Duodenal mucosa (tissue), 2 donors: ENCODE measurements around the gene MDN1.
"Not testable (repeated sequence)": the region's sequence is repeated elsewhere in the genome, so short reads cannot be mapped to it uniquely, and the experiment has no call there.

Experiments used
- H3K27ac ChIP-seq: one replicate; pipeline ENCODE4 v1.7.0; 2013; ENCODE audit warnings: low read depth, low read length
- H3K27me3 ChIP-seq, 2 donors: one replicate each; pipeline ENCODE4 v1.7.0; 2013; ENCODE audit warnings: low read length in 2 of 2, control low read depth in 1 of 2; ENCODE audit not compliant: insufficient read depth in 2 of 2, control insufficient read depth in 1 of 2
- H3K36me3 ChIP-seq, 2 donors: one replicate each; pipeline ENCODE4 v1.7.0; 2013; ENCODE audit warnings: low read length in 2 of 2, control low read depth in 1 of 2; ENCODE audit not compliant: insufficient read depth in 2 of 2, control insufficient read depth in 1 of 2
- H3K4me1 ChIP-seq, 2 donors: one replicate each; pipeline ENCODE4 v1.7.0; 2013; ENCODE audit warnings: low read length in 2 of 2, control low read depth in 1 of 2; ENCODE audit not compliant: insufficient read depth in 2 of 2, control insufficient read depth in 1 of 2
- H3K4me3 ChIP-seq, 2 donors: one replicate each; pipeline ENCODE4 v1.7.0; 2013; ENCODE audit warnings: low read length in 2 of 2, low read depth in 1 of 2
- H3K9ac ChIP-seq, 2 donors: one replicate each; pipeline ENCODE4 v1.7.0; 2013; ENCODE audit warnings: low read length in 2 of 2, low read depth in 1 of 2
- H3K9me3 ChIP-seq, 2 donors: one replicate each; pipeline ENCODE4 v1.7.0; 2013; ENCODE audit warnings: low read length in 2 of 2, control low read depth in 1 of 2; ENCODE audit not compliant: control insufficient read depth in 1 of 2

MDN1 gene

GRCh38 chr6:89819336-89820130 lies at the start of gene MDN1:
Gene MDN1, minus strand, starts transcription at chr6:89819794. Its CDS starts 187 bp downstream, at chr6:89819607.
- Histone ChIP-seq H3K9ac (peak within 1 kb of the TSS; percentile 67 to 91), H3K27me3 (no peaks in the 10 kb centered on the region), H3K4me3 (peak within 1 kb of the TSS; percentile 86 to 98), H3K27ac (peak within 1 kb of the TSS; percentile 84), H3K9me3 (no peaks in the 10 kb centered on the region), H3K36me3 (no peaks in the 10 kb centered on the region), H3K4me1 (peaks cover 14 to 29% of the 10 kb centered on the region in 2 donors)

- Histone ChIP-seq H3K27me3 (no peaks in the 10 kb centered on the region), H3K4me3 (no peak overlapping the region), H3K9me3 (no peaks in the 10 kb centered on the region), H3K9ac (no peak overlapping the region), H3K27ac (no peak overlapping the region), H3K4me1 (no peaks in the 10 kb centered on the region), H3K36me3 (peaks cover 21 to 47% of the 10 kb centered on the region in 2 donors)
Measured at GRCh38 chr6:89866024-89866678, 46.6 kb upstream of the MDN1 start.

- Histone ChIP-seq H3K4me1 (no peaks in the 10 kb centered on the region), H3K27ac (no peak overlapping the region), H3K9me3 (no peaks in the 10 kb centered on the region), H3K4me3 (no peak overlapping the region), H3K9ac (no peak overlapping the region), H3K36me3 (peaks cover 26 to 64% of the 10 kb centered on the region in 2 donors), H3K27me3 (no peaks in the 10 kb centered on the region)
Measured at GRCh38 chr6:89862698-89863097, 43.1 kb upstream of the MDN1 start.

DNA sequence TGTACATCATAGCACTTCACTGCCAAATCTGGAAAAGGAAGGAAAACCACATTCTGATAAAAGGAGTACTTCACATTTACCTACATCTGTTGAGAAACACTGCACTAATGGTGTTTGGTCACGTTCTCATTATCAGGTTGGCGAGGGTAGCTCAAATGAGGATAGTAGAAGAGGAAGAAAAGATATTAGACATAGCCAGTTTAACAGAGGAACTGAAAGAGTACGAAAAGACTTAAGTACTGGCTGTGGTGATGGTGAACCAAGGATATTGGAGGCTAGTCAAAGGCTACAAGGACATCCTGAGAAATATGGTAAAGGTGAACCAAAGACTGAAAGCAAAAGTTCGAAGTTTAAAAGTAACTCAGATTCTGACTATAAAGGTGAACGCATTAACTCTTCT lies 42.7 kb upstream of the MDN1 start:
- H3K27ac ChIP-seq, result no peak overlapping the region

DNA sequence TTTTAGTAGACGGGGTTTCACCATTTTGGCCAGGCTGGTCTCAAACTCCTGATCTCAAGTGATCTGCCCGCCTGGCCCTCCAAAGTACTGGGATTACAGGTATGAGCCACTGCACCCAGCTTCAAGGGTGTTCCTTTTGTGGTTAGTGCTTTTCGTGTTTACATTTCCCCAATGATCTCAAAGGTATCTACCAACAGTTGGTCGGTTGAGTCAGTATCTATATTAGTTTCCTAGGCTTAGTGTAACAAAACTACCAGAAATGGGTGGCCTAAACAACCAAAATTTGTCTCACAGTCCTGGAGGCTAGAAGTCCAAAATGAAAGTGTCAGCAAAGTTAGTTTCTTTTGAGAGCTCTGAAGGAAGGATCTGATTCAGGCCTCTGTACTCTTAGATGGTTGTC lies 40.1 kb upstream of the MDN1 start:
- Histone ChIP-seq H3K4me3 (no peak overlapping the region), H3K9ac (no peak overlapping the region), H3K9me3 (no peaks in the 10 kb centered on the region), H3K27ac (no peak overlapping the region), H3K27me3 (no peaks in the 10 kb centered on the region), H3K36me3 (peaks cover 15 to 55% of the 10 kb centered on the region in 2 donors), H3K4me1 (no peaks in the 10 kb centered on the region)

More for the DNA sequence above, 42.7 kb upstream of the MDN1 start:
- no peaks in the 10 kb centered on the region for H3K9me3 ChIP-seq
- no peak overlapping the region for H3K4me3 ChIP-seq
- no peaks in the 10 kb centered on the region for H3K4me1 ChIP-seq
- H3K27me3 ChIP-seq, result no peaks in the 10 kb centered on the region
- no peak overlapping the region for H3K9ac ChIP-seq
- peaks cover 22 to 62% of the 10 kb centered on the region in 2 donors for H3K36me3 ChIP-seq

DNA sequence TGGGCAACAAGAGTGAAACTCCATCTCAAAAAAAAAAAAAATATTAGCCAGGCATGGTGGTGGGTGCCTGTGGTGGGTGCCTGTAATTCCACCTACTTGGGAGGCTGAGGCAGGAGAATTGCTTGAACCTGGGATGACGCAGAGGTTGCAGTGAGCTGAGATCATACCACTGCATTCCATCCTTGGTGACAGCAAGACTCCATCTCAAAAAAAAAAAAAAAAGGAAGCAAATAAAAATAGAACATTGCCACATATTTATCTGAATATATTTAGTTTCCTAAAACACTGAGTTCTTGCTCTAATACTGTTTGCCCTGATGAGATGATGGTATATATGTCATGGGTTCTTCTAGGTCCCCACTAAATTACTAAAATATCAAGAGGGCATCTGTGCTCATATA lies 38.4 kb upstream of the MDN1 start:
- Histone ChIP-seq H3K9me3 (no peaks in the 10 kb centered on the region), H3K27me3 (no peaks in the 10 kb centered on the region), H3K9ac (no peak overlapping the region), H3K36me3 (peaks cover 19 to 58% of the 10 kb centered on the region in 2 donors), H3K4me3 (no peak overlapping the region), H3K4me1 (no peaks in the 10 kb centered on the region), H3K27ac (no peak overlapping the region)

DNA sequence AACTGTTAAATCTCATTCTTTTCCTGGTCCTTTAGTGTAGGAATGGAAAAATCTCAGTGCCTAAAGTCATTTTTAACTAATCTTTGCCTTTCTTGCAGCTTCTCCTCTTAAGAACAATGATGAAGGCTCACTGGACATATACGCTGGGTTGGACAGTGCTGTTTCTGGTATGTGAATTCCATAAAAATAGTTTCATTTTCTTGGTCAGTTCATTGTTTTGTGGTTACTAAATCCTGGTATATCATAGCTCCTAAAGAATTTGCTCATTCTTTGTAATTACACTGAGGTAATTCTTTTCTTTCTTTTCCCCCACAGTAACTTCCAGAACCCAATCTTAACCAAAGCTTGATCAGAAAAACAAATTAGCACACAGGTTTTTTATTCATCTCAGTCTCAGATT lies 33.5 kb upstream of the MDN1 start:
- no peaks in the 10 kb centered on the region for H3K4me1 ChIP-seq
- H3K36me3 ChIP-seq, result peaks cover 7 to 35% of the 10 kb centered on the region in 2 donors
- H3K4me3 ChIP-seq, result no peak overlapping the region
- no peak overlapping the region for H3K9ac ChIP-seq
- H3K27ac ChIP-seq, result no peak overlapping the region
- no peaks in the 10 kb centered on the region for H3K27me3 ChIP-seq
- H3K9me3 ChIP-seq, result no peaks in the 10 kb centered on the region

DNA sequence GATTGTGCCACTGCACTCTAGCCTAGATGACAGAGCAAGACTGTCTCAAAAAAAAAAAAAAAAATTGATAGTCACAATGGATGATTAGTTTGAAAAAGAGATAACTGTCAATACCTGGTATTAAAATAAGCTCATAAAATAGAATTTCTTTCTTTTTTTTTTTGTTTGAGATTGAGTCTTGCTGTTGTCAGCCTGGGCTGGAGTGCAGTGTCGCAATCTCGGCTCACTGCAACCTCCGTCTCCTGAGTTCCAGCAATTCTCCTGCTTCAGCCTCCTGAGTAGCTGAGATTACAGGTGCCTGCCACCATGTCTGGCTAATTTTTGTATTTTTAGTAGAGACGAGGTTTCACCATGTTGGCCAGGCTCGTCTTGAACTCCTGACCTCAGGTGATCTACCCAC lies 27.9 kb upstream of the MDN1 start:
- H3K4me3 ChIP-seq, H3K27me3 ChIP-seq, H3K9me3 ChIP-seq, H3K9ac ChIP-seq, H3K27ac ChIP-seq, H3K4me1 ChIP-seq: not testable (repeated sequence)
- H3K36me3 ChIP-seq, result peaks cover 2 to 16% of the 10 kb centered on the region in 2 donors

DNA sequence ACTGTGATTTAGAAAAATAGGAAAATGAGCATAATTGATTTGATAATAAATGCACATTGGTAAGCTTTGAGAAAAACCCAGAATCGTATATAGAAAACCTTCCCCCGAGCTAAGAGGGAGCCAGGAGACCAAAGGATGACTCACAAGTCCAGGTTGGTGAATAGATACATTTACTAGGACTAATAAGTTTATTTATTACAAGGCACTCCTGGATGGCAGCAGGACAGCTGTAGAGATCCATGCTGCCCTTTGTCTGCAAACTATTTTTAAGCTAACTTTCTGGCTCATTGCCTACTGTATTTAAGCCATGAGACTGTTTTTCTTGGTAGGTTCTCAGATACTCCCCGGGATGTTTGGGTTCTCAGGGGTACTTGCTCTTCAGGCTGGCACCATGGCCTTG lies 23.5 kb upstream of the MDN1 start:
- Histone ChIP-seq H3K4me1 (peaks cover 0 to 4% of the 10 kb centered on the region in 2 donors), H3K9me3 (no peaks in the 10 kb centered on the region), H3K27me3 (no peaks in the 10 kb centered on the region), H3K9ac (no peak overlapping the region), H3K36me3 (peaks cover 2 to 12% of the 10 kb centered on the region in 2 donors), H3K27ac (no peak overlapping the region), H3K4me3 (no peak overlapping the region)

GRCh38 chr6:89842228-89842627 lies 22.6 kb upstream of the MDN1 start:
- H3K9ac ChIP-seq, result no peak overlapping the region
- H3K9me3 ChIP-seq, result no peaks in the 10 kb centered on the region
- no peaks in the 10 kb centered on the region for H3K27me3 ChIP-seq
- H3K4me1 ChIP-seq, result peaks cover 0 to 4% of the 10 kb centered on the region in 2 donors
- H3K4me3 ChIP-seq, result no peak overlapping the region
- no peak overlapping the region for H3K27ac ChIP-seq
- H3K36me3 ChIP-seq, result peaks cover 2 to 7% of the 10 kb centered on the region in 2 donors
